HG02571 (cell line): ENCODE data around the gene FNDC7.
"Not testable (repeated sequence)": the region's sequence is repeated elsewhere in the genome, so short reads cannot be mapped to it uniquely, and the experiment has no call there.

ENCODE experiments used
- ATAC-seq: cut with Tn5 transposase; IDR thresholded peaks from one replicate; pipeline ENCODE4 v1.9.1; 2021; ENCODE audit warnings: mild to moderate bottlenecking, moderate library complexity; ENCODE audit not compliant: unreplicated experiment

FNDC7 gene

GRCh38 chr1:108699375-108700332, 13.1 kb upstream of the FNDC7 start:
- ATAC-seq, result no peak

- no peak for ATAC-seq
Observed at GRCh38 chr1:108701176-108701849, 11.4 kb upstream of the FNDC7 start.

- ATAC-seq, result not testable (repeated sequence)
Observed at GRCh38 chr1:108702109-108702508, 10.6 kb upstream of the FNDC7 start.

GRCh38 chr1:108703939-108704338, 8.8 kb upstream of the FNDC7 start:
- ATAC-seq, result no peak

- ATAC-seq, result no peak
Observed at GRCh38 chr1:108704496-108704895, 8.2 kb upstream of the FNDC7 start.

- no peak for ATAC-seq
Observed at GRCh38 chr1:108706643-108707042, 6.1 kb upstream of the FNDC7 start.

GRCh38 chr1:108708691-108709660, 3.7 kb upstream of the FNDC7 start:
- ATAC-seq, result no peak

GRCh38 chr1:108715932-108716331, 3.2 kb downstream of the FNDC7 start:
- no peak for ATAC-seq

- no peak for ATAC-seq
Observed at GRCh38 chr1:108716437-108717230, 3.9 kb downstream of the FNDC7 start.

GRCh38 chr1:108717774-108718316, 5.1 kb downstream of the FNDC7 start:
- ATAC-seq, result no peak

- no peak for ATAC-seq
Observed at GRCh38 chr1:108718927-108719655, 6.4 kb downstream of the FNDC7 start.

- no peak for ATAC-seq
Observed at GRCh38 chr1:108719656-108720435, 7.1 kb downstream of the FNDC7 start.

GRCh38 chr1:108722292-108722691, 9.6 kb downstream of the FNDC7 start:
- ATAC-seq, result no peak

GRCh38 chr1:108725906-108726305, 13.2 kb downstream of the FNDC7 start:
- no peak for ATAC-seq

- no peak for ATAC-seq
Observed at GRCh38 chr1:108728327-108728923, 15.7 kb downstream of the FNDC7 start.

GRCh38 chr1:108729481-108729880, 16.8 kb downstream of the FNDC7 start:
- ATAC-seq, result no peak

- no peak for ATAC-seq
Observed at GRCh38 chr1:108732398-108732797, 19.7 kb downstream of the FNDC7 start.
